Measurements from ENCODE around the gene GZMM. TPM values are rescaled to one million over a fixed set of nuclear protein-coding genes. Genes with fewer than 3 reads are reported as not detected.

Gene GZMM
- total RNA-seq, 4 donors from 2014 or later, result 0.88 TPM; not detected in 3

- no peak for TF ChIP-seq CTCF (IDR thresholded peaks at IDR 0.05; ENCODE audit: low read depth)
Measured at GRCh38 chr19:583198-583967, 39.5 kb downstream of the GZMM start.

- no peak for TF ChIP-seq CTCF (IDR thresholded peaks at IDR 0.05; ENCODE audit: low read depth)
Measured at GRCh38 chr19:583968-584239, 40.1 kb downstream of the GZMM start.

- TF ChIP-seq CTCF (IDR thresholded peaks at IDR 0.05; ENCODE audit: low read depth), result no peak
Measured at GRCh38 chr19:584240-585001, 40.6 kb downstream of the GZMM start.

GRCh38 chr19:585551-586110 lies 41.8 kb downstream of the GZMM start:
- no peak for TF ChIP-seq CTCF (IDR thresholded peaks at IDR 0.05; ENCODE audit: low read depth)

- TF ChIP-seq CTCF (IDR thresholded peaks at IDR 0.05; ENCODE audit: low read depth), result no peak
Measured at GRCh38 chr19:588093-588740, 44.4 kb downstream of the GZMM start.

- TF ChIP-seq CTCF (IDR thresholded peaks at IDR 0.05; ENCODE audit: low read depth), result no peak
Measured at GRCh38 chr19:588741-589692, 45.2 kb downstream of the GZMM start.

Measured in subcutaneous adipose tissue (tissue), 4 donors.